ENCODE measurements around the gene CDCP2. TPM values are rescaled to one million over a fixed set of nuclear protein-coding genes. Genes with fewer than 3 reads are reported as not detected.
"Not testable (repeated sequence)": the region's sequence is repeated elsewhere in the genome, so short reads cannot be mapped to it uniquely, and the experiment has no call there.

Gene CDCP2
- total RNA-seq, 2 donors from 2014 or later, result 0.23 TPM; not detected in 1

DNA sequence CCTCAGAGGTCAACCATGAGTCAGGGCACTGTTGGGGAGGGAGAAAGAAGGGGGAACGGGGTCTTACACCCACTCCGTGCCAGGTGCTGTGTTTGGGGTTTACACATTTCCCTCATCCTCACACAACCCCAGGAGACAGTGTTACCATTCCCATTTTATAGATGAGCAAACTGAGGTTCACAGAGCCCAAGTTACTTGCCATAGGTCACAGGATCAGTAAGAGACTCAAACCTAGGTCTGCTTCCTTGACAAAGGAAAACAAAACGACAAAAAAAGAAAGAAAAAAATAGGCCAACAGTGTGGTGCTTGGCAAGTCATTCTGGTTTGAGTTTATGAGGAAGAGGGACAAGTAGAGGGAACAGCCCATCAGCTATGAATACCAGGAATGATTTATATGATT lies 16.3 kb upstream of the CDCP2 start:
- no peaks in the 10 kb centered on the region for H3K27me3 ChIP-seq (replicated peaks; ENCODE audit: insufficient read depth)
- intact Hi-C loops (cut with DNase I), result no loop called here
- H3K9me3 ChIP-seq, result no peaks in the 10 kb centered on the region
- no peaks in the 10 kb centered on the region for H3K36me3 ChIP-seq
- no peaks in the 10 kb centered on the region for H3K4me1 ChIP-seq (replicated peaks)
- no peak overlapping the region for H3K27ac ChIP-seq
- no peak for TF ChIP-seq POLR2AphosphoS5 (IDR thresholded peaks at IDR 0.05)
- TF ChIP-seq POLR2A (IDR thresholded peaks at IDR 0.05), result no peak
- TF ChIP-seq, protein P1, sequence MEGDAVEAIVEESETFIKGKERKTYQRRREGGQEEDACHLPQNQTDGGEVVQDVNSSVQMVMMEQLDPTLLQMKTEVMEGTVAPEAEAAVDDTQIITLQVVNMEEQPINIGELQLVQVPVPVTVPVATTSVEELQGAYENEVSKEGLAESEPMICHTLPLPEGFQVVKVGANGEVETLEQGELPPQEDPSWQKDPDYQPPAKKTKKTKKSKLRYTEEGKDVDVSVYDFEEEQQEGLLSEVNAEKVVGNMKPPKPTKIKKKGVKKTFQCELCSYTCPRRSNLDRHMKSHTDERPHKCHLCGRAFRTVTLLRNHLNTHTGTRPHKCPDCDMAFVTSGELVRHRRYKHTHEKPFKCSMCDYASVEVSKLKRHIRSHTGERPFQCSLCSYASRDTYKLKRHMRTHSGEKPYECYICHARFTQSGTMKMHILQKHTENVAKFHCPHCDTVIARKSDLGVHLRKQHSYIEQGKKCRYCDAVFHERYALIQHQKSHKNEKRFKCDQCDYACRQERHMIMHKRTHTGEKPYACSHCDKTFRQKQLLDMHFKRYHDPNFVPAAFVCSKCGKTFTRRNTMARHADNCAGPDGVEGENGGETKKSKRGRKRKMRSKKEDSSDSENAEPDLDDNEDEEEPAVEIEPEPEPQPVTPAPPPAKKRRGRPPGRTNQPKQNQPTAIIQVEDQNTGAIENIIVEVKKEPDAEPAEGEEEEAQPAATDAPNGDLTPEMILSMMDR (IDR thresholded peaks at IDR 0.05), result no peak
- 64% methylated on average over 3 of the region's 3 CpGs for WGBS
- DNase-seq (ENCODE audit: low spot score), result no peak
- no peak overlapping the region for H3K4me3 ChIP-seq

DNA sequence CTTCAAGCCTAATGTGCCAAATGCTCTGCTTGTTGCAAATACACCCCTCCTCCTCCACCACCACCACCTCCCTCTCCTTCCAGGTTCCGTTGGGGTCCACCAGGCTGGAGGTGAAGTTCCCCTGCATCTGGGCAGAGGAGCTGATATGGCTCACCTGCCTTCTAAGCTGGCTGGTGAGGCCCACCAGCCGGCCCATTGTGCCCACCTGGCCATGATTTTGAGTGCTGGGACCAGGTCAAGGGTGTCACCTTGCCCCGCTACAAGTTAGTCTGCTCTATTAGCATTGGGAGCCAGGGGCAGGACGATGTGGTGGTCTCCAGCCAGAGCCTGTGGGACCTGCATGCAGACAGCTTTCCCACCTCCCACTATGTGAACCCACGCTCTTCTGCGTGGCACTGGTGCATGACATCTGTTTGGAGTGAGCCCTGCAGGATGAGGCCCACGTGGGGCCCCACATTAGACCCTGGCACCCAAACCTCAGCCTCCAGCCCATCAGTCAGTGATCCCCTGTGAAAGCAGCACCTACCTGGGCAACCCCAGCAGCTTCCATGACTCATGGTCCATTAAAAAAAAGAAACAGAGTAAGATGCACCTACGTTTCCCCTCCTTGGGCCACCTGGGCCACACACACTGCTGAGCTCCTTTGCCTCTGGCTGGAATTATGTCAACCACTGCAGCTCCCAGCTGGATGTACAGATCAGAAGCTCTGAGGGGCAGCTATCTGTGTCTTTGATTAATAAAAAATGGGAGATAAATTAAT lies 15.6 kb upstream of the CDCP2 start:
- H3K36me3 ChIP-seq, result no peaks in the 10 kb centered on the region
- no peaks in the 10 kb centered on the region for H3K27me3 ChIP-seq (replicated peaks; ENCODE audit: insufficient read depth)
- DNase-seq (ENCODE audit: low spot score), result no peak
- intact Hi-C loops (cut with DNase I), result no loop called here
- no peaks in the 10 kb centered on the region for H3K9me3 ChIP-seq
- no peak overlapping the region for H3K4me3 ChIP-seq
- H3K4me1 ChIP-seq (replicated peaks), result no peaks in the 10 kb centered on the region
- no peak for TF ChIP-seq POLR2A (IDR thresholded peaks at IDR 0.05)
- H3K27ac ChIP-seq, result no peak overlapping the region
- WGBS, result 94% methylated on average over 7 of the region's 8 CpGs

DNA sequence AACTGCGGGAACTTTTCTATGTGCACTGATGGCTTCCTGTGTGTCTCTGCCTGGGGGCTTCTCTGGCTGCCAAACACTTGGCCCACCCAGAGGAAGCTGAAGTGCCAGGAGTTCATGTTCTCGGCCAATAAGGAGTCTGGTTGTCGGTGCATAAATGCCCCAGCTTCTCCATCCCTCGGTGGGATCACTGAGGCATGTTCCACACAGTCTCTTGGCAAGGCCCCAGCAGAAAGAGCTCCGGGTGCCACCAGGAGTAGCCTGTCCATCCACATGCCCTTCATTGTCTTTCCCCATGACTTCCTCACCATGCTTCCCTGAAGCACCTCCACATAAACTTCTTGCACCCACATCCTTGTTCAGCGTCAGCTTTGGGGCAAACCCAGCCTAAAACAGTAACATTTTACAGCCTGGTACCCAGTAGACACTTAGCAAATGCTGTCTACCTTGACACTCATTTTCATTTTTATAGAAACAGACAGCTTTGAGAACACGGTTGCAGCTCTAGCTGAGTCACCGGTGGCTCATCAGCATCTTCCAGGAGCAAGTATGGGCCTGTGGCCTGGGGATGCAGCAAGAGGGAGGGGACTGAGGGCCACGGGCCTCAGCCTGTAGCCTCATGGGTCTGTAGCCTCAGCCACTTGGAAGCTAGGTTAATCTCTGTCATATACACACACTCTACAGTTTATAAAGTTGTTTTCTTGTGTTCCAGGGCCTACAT lies 14.8 kb upstream of the CDCP2 start:
- Histone ChIP-seq H3K36me3 (no peaks in the 10 kb centered on the region), H3K9me3 (no peaks in the 10 kb centered on the region), H3K4me1 (replicated peaks) (no peaks in the 10 kb centered on the region), H3K4me3 (no peak overlapping the region), H3K27me3 (replicated peaks; ENCODE audit: insufficient read depth) (no peaks in the 10 kb centered on the region), H3K27ac (no peak overlapping the region)
- WGBS, result 51% methylated on average over 9 of the region's 9 CpGs
- intact Hi-C loops (cut with DNase I), result no loop called here
- DNase-seq (ENCODE audit: low spot score), result no peak
- no peak for TF ChIP-seq POLR2AphosphoS5 (IDR thresholded peaks at IDR 0.05)
- TF ChIP-seq POLR2A (IDR thresholded peaks at IDR 0.05), result no peak
- TF ChIP-seq, protein P1 (IDR thresholded peaks at IDR 0.05), result no peak

DNA sequence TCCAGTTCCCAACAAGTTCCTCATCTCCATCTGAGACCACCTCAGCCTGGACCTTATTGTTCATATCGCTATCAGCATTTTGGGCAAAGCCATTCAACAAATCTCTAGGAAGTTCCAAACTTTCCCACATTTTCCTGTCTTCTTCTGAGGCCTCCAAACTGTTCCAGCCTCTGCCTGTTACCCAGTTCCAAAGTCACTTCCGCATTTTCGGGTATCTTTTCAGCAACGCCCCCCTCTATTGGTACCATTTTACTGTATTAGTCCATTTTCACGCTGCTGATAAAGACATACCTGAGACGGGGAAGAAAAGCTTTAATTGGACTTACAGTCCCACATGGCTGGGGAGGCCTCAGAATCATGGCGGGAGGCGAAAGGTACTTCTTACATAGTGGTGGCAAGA lies 13.6 kb upstream of the CDCP2 start:
- H3K4me1 ChIP-seq (replicated peaks); H3K36me3 ChIP-seq; H3K9me3 ChIP-seq; H3K27ac ChIP-seq; H3K4me3 ChIP-seq; H3K27me3 ChIP-seq (replicated peaks; ENCODE audit: insufficient read depth); intact Hi-C loops (cut with DNase I); DNase-seq (ENCODE audit: low spot score): not testable (repeated sequence)
- 96% methylated on average over 8 of the region's 8 CpGs for WGBS

DNA sequence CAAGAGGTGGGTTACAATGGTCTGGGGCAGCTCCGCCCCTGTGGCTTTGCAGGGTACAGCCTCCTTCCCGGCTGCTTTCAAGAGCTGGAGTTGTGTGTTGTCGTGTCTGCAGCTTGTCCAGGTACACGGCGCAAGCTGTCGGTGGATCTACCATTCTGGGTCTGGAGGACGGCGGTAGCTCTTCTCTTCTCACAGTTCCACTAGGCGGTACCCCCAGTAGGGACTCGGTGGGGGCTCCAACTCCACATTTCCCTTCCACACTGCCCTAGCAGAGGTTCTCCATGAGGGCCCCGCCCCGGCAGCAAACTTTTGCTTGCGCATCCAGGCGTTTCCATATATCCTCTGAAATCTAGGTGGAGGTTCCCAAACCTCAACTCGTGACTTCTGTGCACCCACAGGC lies 12.3 kb upstream of the CDCP2 start:
- Histone ChIP-seq H3K27me3 (replicated peaks; ENCODE audit: insufficient read depth) (no peaks in the 10 kb centered on the region), H3K36me3 (no peaks in the 10 kb centered on the region), H3K4me1 (replicated peaks) (no peaks in the 10 kb centered on the region), H3K4me3 (no peak overlapping the region), H3K27ac (no peak overlapping the region), H3K9me3 (no peaks in the 10 kb centered on the region)
- DNase-seq (ENCODE audit: low spot score), result no peak
- intact Hi-C loops (cut with DNase I), result no loop called here
- no peak for TF ChIP-seq POLR2A (IDR thresholded peaks at IDR 0.05)
- TF ChIP-seq POLR2AphosphoS5 (IDR thresholded peaks at IDR 0.05), result no peak
- TF ChIP-seq, protein P1 (IDR thresholded peaks at IDR 0.05), result no peak
- WGBS, result 90% methylated on average over 15 of the region's 15 CpGs

DNA sequence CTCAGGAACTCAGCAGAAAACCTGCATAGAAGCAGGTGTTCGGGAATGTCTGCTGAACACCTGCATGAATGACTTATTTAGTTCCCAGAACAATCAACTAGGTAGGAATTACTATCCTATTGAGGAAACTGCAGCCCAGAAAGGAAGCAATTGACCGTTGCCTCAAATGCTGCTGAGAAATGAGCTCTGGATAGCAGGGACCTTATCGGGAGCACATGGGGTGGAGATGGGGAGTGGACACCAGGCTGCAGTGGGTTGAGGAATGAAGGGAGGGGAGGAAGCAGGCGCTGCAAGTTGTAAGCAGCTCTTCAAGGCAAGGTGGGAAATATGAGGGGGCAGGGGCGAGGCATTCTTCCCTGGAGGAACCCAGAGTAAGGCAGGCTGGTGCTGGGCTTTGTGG lies 10.8 kb upstream of the CDCP2 start:
- H3K27ac ChIP-seq, result no peak overlapping the region
- 92% methylated on average over 5 of the region's 5 CpGs for WGBS
- H3K9me3 ChIP-seq, result no peaks in the 10 kb centered on the region
- no peak for DNase-seq (ENCODE audit: low spot score)
- H3K36me3 ChIP-seq, result no peaks in the 10 kb centered on the region
- no peaks in the 10 kb centered on the region for H3K27me3 ChIP-seq (replicated peaks; ENCODE audit: insufficient read depth)
- intact Hi-C loops (cut with DNase I), result no loop called here
- H3K4me3 ChIP-seq, result no peak overlapping the region
- TF ChIP-seq, protein P1 (IDR thresholded peaks at IDR 0.05), result no peak
- no peak for TF ChIP-seq POLR2AphosphoS5 (IDR thresholded peaks at IDR 0.05)
- TF ChIP-seq POLR2A (IDR thresholded peaks at IDR 0.05), result no peak
- no peaks in the 10 kb centered on the region for H3K4me1 ChIP-seq (replicated peaks)

Measured in prostate gland (tissue), 2 donors.